NCI-H226 (cell line): Measurements from ENCODE around the gene KCTD1.
A peak's percentile ranks its signal among the peaks of the same experiment; 100 is the strongest.

ENCODE experiments used
- DNase-seq: peaks from one replicate; pipeline ENCODE4 v3.0.0-alpha.2; 2015

Gene KCTD1

GRCh38 chr18:26479681-26480079, 68.7 kb downstream of the KCTD1 start:
- no peak for DNase-seq

- DNase-seq = no peak
Observed at GRCh38 chr18:26479065-26479680, 69.2 kb downstream of the KCTD1 start.

DNA sequence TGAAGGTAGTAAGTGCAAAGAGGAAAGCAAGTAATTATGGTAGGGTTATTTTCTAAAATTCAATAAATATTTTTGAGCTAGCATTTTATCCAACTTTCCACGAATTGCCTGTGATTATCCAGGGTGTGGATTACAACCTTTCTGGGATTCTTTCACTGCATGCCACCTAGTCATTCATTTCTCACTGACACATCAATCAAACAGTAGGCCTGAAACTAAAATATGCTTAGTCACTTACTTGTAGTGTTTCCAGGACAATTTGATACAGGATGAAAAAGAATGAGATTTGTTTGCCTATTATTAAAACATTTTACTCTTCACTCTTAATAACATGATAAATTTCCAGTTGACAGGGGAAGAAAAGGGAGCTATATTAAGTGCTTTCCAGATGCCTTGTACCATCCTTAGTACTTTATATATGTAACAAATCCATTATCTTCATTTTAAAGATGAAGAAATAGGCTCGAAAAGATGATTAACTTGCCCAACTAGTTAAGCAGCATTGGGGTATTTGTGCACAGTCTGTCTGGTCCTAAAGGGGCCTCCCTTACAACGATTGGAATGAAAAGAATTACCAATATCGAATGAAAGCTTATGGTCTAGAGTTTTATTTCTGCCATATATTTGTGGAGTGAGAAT, 70.4 kb downstream of the KCTD1 start:
- DNase-seq = no peak

DNA sequence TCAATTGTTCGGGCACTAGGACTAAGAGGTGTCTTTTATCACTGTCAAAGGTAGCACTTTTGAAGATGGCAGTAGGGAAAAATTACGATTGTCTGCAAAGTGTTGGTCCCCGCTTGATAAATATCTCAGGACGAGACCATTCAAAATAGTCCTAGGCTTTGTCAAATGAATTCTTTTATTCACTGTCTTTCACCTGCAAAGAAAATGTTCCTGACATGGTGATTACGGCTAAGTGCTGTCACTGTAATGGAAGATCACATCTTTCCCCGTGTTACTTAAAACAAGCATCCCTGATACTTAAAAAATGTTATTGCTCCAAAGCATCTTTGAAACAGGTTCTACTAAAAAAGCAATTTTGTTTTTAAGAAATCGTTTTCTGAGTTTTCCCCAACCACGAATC, 71.7 kb downstream of the KCTD1 start:
- no peak for DNase-seq

DNA sequence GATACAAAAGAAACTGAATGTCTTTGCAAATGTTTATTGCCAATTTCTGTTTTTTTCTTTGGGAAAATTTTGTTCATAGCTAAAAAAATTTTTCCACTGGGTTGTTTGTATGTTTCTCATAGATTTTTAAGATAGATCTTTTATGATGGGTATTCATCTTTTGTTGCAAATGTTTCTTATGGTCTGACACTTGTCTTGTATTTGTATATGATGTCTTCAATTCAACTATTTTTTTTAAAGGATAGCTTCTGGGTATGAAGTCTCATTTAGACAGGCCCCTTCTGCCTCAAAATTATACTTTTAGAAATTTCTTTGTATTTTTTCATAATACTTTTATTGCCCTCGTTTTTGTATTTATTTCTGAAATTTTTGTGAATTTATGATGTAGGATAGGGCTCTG, 73.8 kb downstream of the KCTD1 start:
- no peak for DNase-seq

DNA sequence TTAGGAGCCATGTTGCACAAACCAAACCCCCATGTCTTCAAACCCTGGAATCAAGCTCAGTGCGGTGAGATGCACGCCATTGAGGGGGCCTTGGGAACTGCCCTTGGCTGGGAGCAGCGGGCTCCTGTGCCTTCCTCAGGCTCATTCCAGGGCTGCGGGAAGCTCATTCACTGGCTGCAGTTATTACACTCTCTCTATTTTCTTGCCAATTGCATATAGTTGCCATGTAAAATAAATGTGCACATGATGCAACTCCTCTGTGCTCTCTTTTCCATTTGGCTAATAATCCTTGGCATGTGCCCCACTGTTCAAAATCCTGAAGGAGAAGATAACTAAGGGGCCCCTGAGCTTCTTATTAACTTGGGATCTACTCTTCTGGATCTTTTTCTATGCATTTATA, 74.7 kb downstream of the KCTD1 start:
- no peak for DNase-seq

DNA sequence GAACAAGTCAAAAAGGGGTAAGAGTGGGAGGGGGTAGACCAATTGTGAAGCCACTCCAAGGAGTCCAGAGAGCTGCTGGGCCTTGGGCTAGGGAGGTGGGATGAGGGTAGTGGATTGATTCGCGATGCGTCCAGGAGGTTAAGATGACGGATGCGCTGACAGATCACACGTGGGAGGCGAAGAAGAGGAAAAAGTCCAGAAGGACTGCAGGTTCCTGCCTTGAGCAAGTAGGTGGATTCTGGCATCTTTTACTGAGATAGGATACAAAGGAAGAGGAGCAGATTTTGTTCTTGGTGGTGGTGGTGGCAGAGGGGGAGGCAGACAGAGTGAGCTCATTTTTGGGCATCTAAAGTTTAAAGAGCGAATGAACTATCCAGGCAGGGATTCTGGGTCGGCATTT, 76.5 kb downstream of the KCTD1 start:
- peak; percentile 46 for DNase-seq

DNA sequence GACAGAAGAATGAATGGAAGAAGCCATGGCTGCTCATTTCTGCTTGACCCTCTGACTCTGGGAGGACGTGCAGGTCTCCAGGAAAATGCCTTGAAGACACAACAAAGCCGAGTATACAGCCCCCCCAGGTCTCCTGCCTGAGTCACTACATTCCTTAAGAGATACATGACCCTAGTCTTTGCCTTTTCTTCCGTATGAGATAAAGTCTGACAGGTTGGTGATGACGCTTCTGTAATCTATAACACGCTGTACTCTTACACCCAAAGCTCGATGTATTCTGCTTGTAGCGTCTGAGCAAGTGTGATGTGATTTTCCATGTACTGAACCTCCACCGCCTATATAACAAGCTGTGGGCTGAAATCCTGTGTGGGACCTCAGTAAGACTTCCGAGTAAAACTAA, 77.3 kb downstream of the KCTD1 start:
- peak; percentile 95 for DNase-seq

- DNase-seq = no peak
Observed at GRCh38 chr18:26470011-26470637, 78.2 kb downstream of the KCTD1 start.

GRCh38 chr18:26468931-26469340, 79.4 kb downstream of the KCTD1 start:
- no peak for DNase-seq

- no peak for DNase-seq
Observed at GRCh38 chr18:26466026-26466425, 82.3 kb downstream of the KCTD1 start.

- no peak for DNase-seq
Observed at GRCh38 chr18:26465431-26465830, 82.9 kb downstream of the KCTD1 start.

GRCh38 chr18:26464128-26465011, 84.0 kb downstream of the KCTD1 start:
- no peak for DNase-seq

DNA sequence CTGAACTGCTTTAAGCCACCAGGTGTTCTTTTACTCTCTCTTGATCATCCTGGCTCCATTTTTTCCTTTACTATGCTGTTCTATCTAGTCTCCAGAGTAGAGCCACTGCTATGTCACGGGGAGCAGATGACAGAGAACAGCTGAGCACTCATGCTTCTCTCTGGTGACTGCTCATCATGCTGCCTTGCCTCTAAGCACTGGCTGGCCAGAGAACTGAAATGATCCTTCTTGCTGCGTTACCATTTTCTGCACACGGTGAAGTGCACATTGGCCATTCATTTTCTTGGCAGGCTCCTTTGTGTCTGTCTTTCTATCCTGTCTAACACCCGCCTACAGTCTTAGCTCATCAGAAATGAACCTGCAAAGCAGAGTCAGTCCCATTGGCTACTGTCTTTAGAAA, 86.0 kb downstream of the KCTD1 start:
- no peak for DNase-seq

DNA sequence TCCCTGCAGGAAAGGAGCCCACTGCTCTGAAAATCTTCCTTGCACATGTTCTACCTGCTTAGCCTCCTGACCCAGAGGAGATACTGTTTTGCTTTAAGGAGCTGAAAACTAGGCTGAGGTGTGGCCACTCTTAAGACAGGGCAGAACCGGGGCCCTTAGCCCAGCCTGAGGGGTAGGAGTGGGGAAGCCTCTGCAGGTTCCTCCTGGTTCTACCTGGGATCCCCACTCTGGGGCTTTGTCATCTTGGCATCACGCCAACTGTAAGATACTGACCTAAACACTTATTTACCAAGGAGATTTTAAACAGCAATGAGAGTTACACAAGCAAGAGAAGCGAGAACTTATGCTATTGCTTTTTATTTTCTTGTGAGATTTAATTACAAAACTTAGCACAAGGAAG, 86.9 kb downstream of the KCTD1 start:
- no peak for DNase-seq

- DNase-seq = peak; percentile 83
Observed at GRCh38 chr18:26460449-26461091, 87.8 kb downstream of the KCTD1 start.

- DNase-seq = no peak
Observed at GRCh38 chr18:26459884-26460283, 88.5 kb downstream of the KCTD1 start.

- DNase-seq = no peak
Observed at GRCh38 chr18:26459340-26459739, 89.0 kb downstream of the KCTD1 start.

DNA sequence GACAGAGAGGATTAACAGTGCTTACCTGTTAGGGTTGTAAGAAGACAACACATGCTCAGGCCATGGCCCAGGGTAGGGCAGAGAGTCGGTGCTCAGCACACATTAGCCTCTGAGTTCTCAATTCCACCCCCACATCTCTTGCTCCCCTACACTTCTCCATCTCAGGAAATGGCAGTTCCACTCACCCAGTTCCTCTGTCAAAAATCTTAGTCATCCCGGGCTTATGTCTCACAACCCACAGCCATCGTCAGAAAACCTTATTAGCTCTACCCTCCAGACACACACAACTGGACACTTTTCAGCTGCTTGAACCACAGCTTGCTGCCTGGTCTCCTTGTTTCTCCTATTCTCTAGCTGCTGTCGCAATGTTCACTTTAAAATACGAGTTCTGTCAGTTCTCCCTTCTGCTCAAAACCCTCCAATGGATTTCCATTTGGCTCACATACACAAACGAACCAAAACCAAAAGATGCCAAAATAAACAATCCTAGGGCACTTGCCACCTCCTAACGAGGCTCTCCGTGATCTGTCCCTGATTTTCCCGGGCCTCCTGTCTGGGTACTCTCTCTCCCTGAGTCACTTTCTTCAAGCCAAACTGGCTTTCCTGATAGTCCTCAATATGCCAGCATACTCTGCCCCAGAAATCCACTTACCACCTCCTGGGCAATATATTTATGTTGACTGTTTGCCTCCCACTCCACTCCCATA, 89.7 kb downstream of the KCTD1 start:
- peak; percentile 25 for DNase-seq

GRCh38 chr18:26457611-26458353, 90.6 kb downstream of the KCTD1 start:
- DNase-seq = no peak

DNA sequence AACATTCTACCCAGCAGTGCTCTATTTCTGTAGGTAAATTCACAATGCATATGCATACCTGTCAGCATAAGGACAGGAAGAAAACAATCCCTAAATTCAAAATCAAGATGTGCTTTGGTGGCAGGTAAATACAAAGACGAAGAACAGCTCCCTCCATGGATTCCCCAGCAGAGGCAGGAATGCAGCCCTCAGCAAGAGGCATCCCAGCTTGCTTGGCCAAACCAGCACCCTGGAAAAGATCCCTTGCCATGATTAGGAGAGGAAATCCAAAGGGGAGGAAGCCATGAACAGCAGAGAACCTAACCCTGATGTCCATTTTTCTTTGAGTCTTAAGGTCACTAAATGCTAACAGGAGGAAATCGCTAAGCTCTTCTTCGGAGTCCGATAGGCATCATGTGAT, 91.2 kb downstream of the KCTD1 start:
- no peak for DNase-seq

- DNase-seq = no peak
Observed at GRCh38 chr18:26456070-26456491, 92.3 kb downstream of the KCTD1 start.
